PFSK-1 (cell line): Measurements from ENCODE around the gene ANKRD61.

Source experiments
- FOXP2 ChIP-seq: optimal IDR thresholded peaks from 2 replicates; pipeline ENCODE3; 2011; ENCODE audit warnings: borderline replicate concordance, control low read depth, inconsistent platforms; ENCODE audit not compliant: insufficient read depth; ENCODE audit errors: extremely low read length, extremely low read depth
- POLR2AphosphoS5 ChIP-seq: IDR thresholded peaks from 2 replicates; pipeline ENCODE4 v1.6.1; 2012; ENCODE audit warnings: low read depth, mild to moderate bottlenecking, control low read depth, low read length, moderate library complexity
- REST ChIP-seq, 2 experiments: IDR thresholded peaks; 2 replicates each; pipeline versions ENCODE4 v1.6.1 to v1.8.0; 2011 to 2012; ENCODE audit warnings: low read depth in 2 of 2, low read length in 2 of 2, control low read depth in 1 of 2, inconsistent platforms in 1 of 2, mild to moderate bottlenecking in 1 of 2, moderate library complexity in 1 of 2; ENCODE audit not compliant: insufficient read depth in 1 of 2
- SIN3A ChIP-seq: IDR thresholded peaks from 2 replicates; pipeline ENCODE4 v1.6.1; 2012; ENCODE audit warnings: mild to moderate bottlenecking, low read length, moderate library complexity, borderline replicate concordance; ENCODE audit not compliant: insufficient read depth
- TAF1 ChIP-seq: IDR thresholded peaks from 2 replicates; pipeline ENCODE4 v1.6.1; 2012; ENCODE audit warnings: low read length, control low read depth, borderline replicate concordance; ENCODE audit not compliant: insufficient read depth

The ANKRD61 gene

GRCh38 chr7:6032641-6033040 is 1.5 kb downstream of the ANKRD61 start:
- no peak for TF ChIP-seq FOXP2
- TF ChIP-seq TAF1: no peak
- TF ChIP-seq SIN3A: no peak
- TF ChIP-seq REST (IDR thresholded peaks at IDR 0.05; ENCODE audit: insufficient read depth in 1 of 2, low read depth in 2 of 2, low read length in 2 of 2): no peak
- no peak for TF ChIP-seq POLR2AphosphoS5

GRCh38 chr7:6035165-6035564 is 4.0 kb downstream of the ANKRD61 start:
- TF ChIP-seq FOXP2 (no peak), POLR2AphosphoS5 (no peak), SIN3A (no peak), REST (IDR thresholded peaks at IDR 0.05; ENCODE audit: insufficient read depth in 1 of 2, low read depth in 2 of 2, low read length in 2 of 2) (no peak), TAF1 (no peak)

GRCh38 chr7:6035686-6036085 is 4.5 kb downstream of the ANKRD61 start:
- TF ChIP-seq FOXP2 (no peak), TAF1 (no peak), REST (IDR thresholded peaks at IDR 0.05; ENCODE audit: insufficient read depth in 1 of 2, low read depth in 2 of 2, low read length in 2 of 2) (no peak), POLR2AphosphoS5 (no peak), SIN3A (no peak)

GRCh38 chr7:6049780-6050179 is 18.6 kb downstream of the ANKRD61 start:
- TF ChIP-seq POLR2AphosphoS5 (no peak), REST (IDR thresholded peaks at IDR 0.05; ENCODE audit: insufficient read depth in 1 of 2, low read depth in 2 of 2, low read length in 2 of 2) (no peak), TAF1 (no peak), SIN3A (no peak), FOXP2 (no peak)

- TF ChIP-seq TAF1: no peak
- TF ChIP-seq REST (IDR thresholded peaks at IDR 0.05; ENCODE audit: insufficient read depth in 1 of 2, low read depth in 2 of 2, low read length in 2 of 2): no peak
- TF ChIP-seq POLR2AphosphoS5: no peak
- TF ChIP-seq FOXP2: no peak
- TF ChIP-seq SIN3A: no peak
Observed at GRCh38 chr7:6056616-6057015, 25.4 kb downstream of the ANKRD61 start.
